MCF 10A (cell line): Measurements from ENCODE around the gene PCBP1. TPM values are rescaled to one million over a fixed set of nuclear protein-coding genes. Genes with fewer than 3 reads are reported as not detected.

Experiments used
- BruUV-seq: library from RNA; stranded (reverse); fragments of 400-500 nt; replicated peaks from 2 replicates; lab custom pipeline; 2021; lab: Mats Ljungman, UMichigan
- CTCF ChIA-PET: fragments of 300-600 bp; sonication (Branson Sonifier 250); formaldehyde crosslinking; extraction: SDS; loops from one replicate; lab custom pipeline; 2021; ENCODE audit warnings: antibody characterized with exemption, inconsistent platforms; lab: Yijun Ruan, JAX
- POLR2A ChIA-PET: fragments of 300-600, 350-650 bp; sonication (Branson Sonifier 250); formaldehyde crosslinking; extraction: SDS; loops from one replicate; lab custom pipeline; 2020; ENCODE audit warnings: antibody characterized with exemption, inconsistent platforms; lab: Yijun Ruan, JAX
- DNase-seq: peaks from one replicate; pipeline ENCODE4 v3.0.0-alpha.2; 2018; ENCODE audit not compliant: unreplicated experiment
- H3K27ac Mint-ChIP-seq: one replicate; pipeline ENCODE4 v1.8.0; 2022; ENCODE audit warnings: mild to moderate bottlenecking, low read depth, mixed read lengths; ENCODE audit not compliant: unreplicated experiment
- H3K27me3 Mint-ChIP-seq: one replicate; pipeline ENCODE4 v1.8.0; 2022; ENCODE audit warnings: mixed read lengths; ENCODE audit not compliant: insufficient read depth, unreplicated experiment
- H3K36me3 Mint-ChIP-seq: one replicate; pipeline ENCODE4 v1.8.0; 2022; ENCODE audit warnings: mild to moderate bottlenecking, moderate library complexity, mixed read lengths; ENCODE audit not compliant: insufficient read depth, unreplicated experiment
- H3K4me1 Mint-ChIP-seq: one replicate; pipeline ENCODE4 v1.8.0; 2022; ENCODE audit warnings: mixed read lengths; ENCODE audit not compliant: insufficient read depth, unreplicated experiment
- H3K4me3 Mint-ChIP-seq: one replicate; pipeline ENCODE4 v1.8.0; 2022; ENCODE audit warnings: mild to moderate bottlenecking, moderate library complexity, mixed read lengths; ENCODE audit not compliant: unreplicated experiment
- H3K9me3 Mint-ChIP-seq: one replicate; pipeline ENCODE4 v1.8.0; 2022; ENCODE audit warnings: mixed read lengths; ENCODE audit not compliant: unreplicated experiment
- CTCF ChIP-seq: fragments of 200-600 bp; IDR thresholded peaks from one replicate; pipeline ENCODE4 v1.8.0; 2022; ENCODE audit warnings: antibody characterized with exemption, mild to moderate bottlenecking; ENCODE audit not compliant: unreplicated experiment
- intact Hi-C: fragments of 100-400 bp; cut with micrococcal nuclease; formaldehyde crosslinking; loops from 2 replicates; pipeline ENCODE4 v1.14.1; 2022
- total RNA-seq: library from RNA; stranded (reverse); gene quantifications from 2 replicates; pipeline ENCODE4 v1.2.3, GENCODE V29; 2022

PCBP1 gene
- total RNA-seq, 1 experiment from 2014 or later, result 259 TPM

GRCh38 chr2:70045932-70046331 lies 41.3 kb upstream of the PCBP1 start:
- H3K36me3 Mint-ChIP-seq, result peaks cover 49% of the 10 kb centered on the region
- H3K4me3 Mint-ChIP-seq, result no peak overlapping the region
- no peak for TF ChIP-seq CTCF
- CTCF ChIA-PET, result interaction anchor here (0.6 to 0.7 kb wide), 3 partner anchors 10 to 321 kb away, joined by 3 to 5 read pairs (median 3); no protein-coding TSS in a partner anchor
- no peak overlapping the region for H3K27ac Mint-ChIP-seq
- no peak for DNase-seq
- intact Hi-C loops, result loop anchor here (2.0 kb wide), 1 partner anchor 13 kb away; no protein-coding TSS in a partner anchor
- BruUV-seq, result no TSS peak
- H3K4me1 Mint-ChIP-seq, result no peaks in the 10 kb centered on the region
- no peaks in the 10 kb centered on the region for H3K9me3 Mint-ChIP-seq
- no peaks in the 10 kb centered on the region for H3K27me3 Mint-ChIP-seq
- POLR2A ChIA-PET, result interaction anchor here (1.1 kb wide), 1 partner anchor 9 kb away, joined by 4 read pairs; no protein-coding TSS in a partner anchor

- Mint-ChIP-seq H3K4me1 (no peaks in the 10 kb centered on the region), H3K27me3 (no peaks in the 10 kb centered on the region), H3K27ac (peak overlapping the region; percentile 25), H3K36me3 (peaks cover 55% of the 10 kb centered on the region), H3K9me3 (no peaks in the 10 kb centered on the region), H3K4me3 (no peak overlapping the region)
- DNase-seq, result no peak
- ChIA-PET POLR2A (no interaction called here), CTCF (interaction anchor here (0.6 kb wide), 2 partner anchors 11 to 38 kb away, joined by 3 to 4 read pairs; no protein-coding TSS in a partner anchor)
- no TSS peak for BruUV-seq
- TF ChIP-seq CTCF, result no peak
- intact Hi-C loops, result loop anchor here (2.0 kb wide), 1 partner anchor 14 kb away; no protein-coding TSS in a partner anchor
Observed at GRCh38 chr2:70046534-70046933, 40.7 kb upstream of the PCBP1 start.

GRCh38 chr2:70047451-70047850 lies 39.8 kb upstream of the PCBP1 start:
- no peak for DNase-seq
- Mint-ChIP-seq H3K36me3 (peaks cover 57% of the 10 kb centered on the region), H3K27ac (no peak overlapping the region), H3K4me1 (no peaks in the 10 kb centered on the region), H3K4me3 (no peak overlapping the region), H3K9me3 (no peaks in the 10 kb centered on the region), H3K27me3 (no peaks in the 10 kb centered on the region)
- ChIA-PET POLR2A (no interaction called here), CTCF (interaction anchor here (0.6 kb wide), 1 partner anchor 65 kb away, joined by 7 read pairs; no protein-coding TSS in a partner anchor)
- no TSS peak for BruUV-seq
- intact Hi-C loops, result loop anchor here (2.0 kb wide), 1 partner anchor 15 kb away; no protein-coding TSS in a partner anchor
- no peak for TF ChIP-seq CTCF

- ChIA-PET POLR2A (interaction anchor here (0.6 kb wide), 1 partner anchor 101 kb away, joined by 3 read pairs; no protein-coding TSS in a partner anchor), CTCF (interaction anchor here (0.6 kb wide), 1 partner anchor 134 kb away, joined by 5 read pairs; no protein-coding TSS in a partner anchor)
- H3K36me3 Mint-ChIP-seq, result peaks cover 57% of the 10 kb centered on the region
- BruUV-seq, result no TSS peak
- H3K4me1 Mint-ChIP-seq, result no peaks in the 10 kb centered on the region
- intact Hi-C loops, result no loop called here
- no peak overlapping the region for H3K4me3 Mint-ChIP-seq
- no peak overlapping the region for H3K27ac Mint-ChIP-seq
- no peak for DNase-seq
- no peaks in the 10 kb centered on the region for H3K27me3 Mint-ChIP-seq
- no peak for TF ChIP-seq CTCF
- no peaks in the 10 kb centered on the region for H3K9me3 Mint-ChIP-seq
Observed at GRCh38 chr2:70049255-70049654, 38.0 kb upstream of the PCBP1 start.
